ENCODE measurements around the gene USH1C. TPM values are rescaled to one million over a fixed set of nuclear protein-coding genes. Genes with fewer than 3 reads are reported as not detected.

Gene USH1C
- total RNA-seq, 2 experiments from 2014 or later = not detected

GRCh38 chr11:17579451-17579850 is 35.2 kb upstream of the USH1C start:
- no peak for ATAC-seq
- no peak overlapping the region for H3K4me3 Mint-ChIP-seq
- ChIA-PET CTCF (no interaction called here), POLR2A (no interaction called here)
- no peak for DNase-seq
- peaks cover 5% of the 10 kb centered on the region for H3K27me3 Mint-ChIP-seq
- TF ChIP-seq CTCF (IDR thresholded peaks at IDR 0.05) = no peak
- intact Hi-C loops (cut with micrococcal nuclease) = no loop called here
- no peaks in the 10 kb centered on the region for H3K4me1 Mint-ChIP-seq (ENCODE audit: low read depth)
- H3K36me3 Mint-ChIP-seq (ENCODE audit: low read depth) = no peaks in the 10 kb centered on the region
- no peak overlapping the region for H3K27ac Mint-ChIP-seq
- no peaks in the 10 kb centered on the region for H3K9me3 Mint-ChIP-seq

GRCh38 chr11:17578958-17579357 is 34.7 kb upstream of the USH1C start:
- no peak overlapping the region for H3K27ac Mint-ChIP-seq
- intact Hi-C loops (cut with micrococcal nuclease) = no loop called here
- no peaks in the 10 kb centered on the region for H3K9me3 Mint-ChIP-seq
- no peaks in the 10 kb centered on the region for H3K36me3 Mint-ChIP-seq (ENCODE audit: low read depth)
- no peaks in the 10 kb centered on the region for H3K4me1 Mint-ChIP-seq (ENCODE audit: low read depth)
- H3K27me3 Mint-ChIP-seq = peaks cover 5% of the 10 kb centered on the region
- H3K4me3 Mint-ChIP-seq = no peak overlapping the region
- CTCF ChIA-PET = no interaction called here
- TF ChIP-seq CTCF (IDR thresholded peaks at IDR 0.05) = no peak
- no peak for ATAC-seq
- POLR2A ChIA-PET = no interaction called here
- DNase-seq = no peak

- Mint-ChIP-seq H3K27ac (no peak overlapping the region), H3K36me3 (ENCODE audit: low read depth) (no peaks in the 10 kb centered on the region), H3K4me3 (no peak overlapping the region), H3K4me1 (ENCODE audit: low read depth) (no peaks in the 10 kb centered on the region), H3K9me3 (no peaks in the 10 kb centered on the region), H3K27me3 (peaks cover 4% of the 10 kb centered on the region)
- intact Hi-C loops (cut with micrococcal nuclease) = no loop called here
- ChIA-PET CTCF (no interaction called here), POLR2A (no interaction called here)
- DNase-seq (no peak), ATAC-seq (no peak)
- no peak for TF ChIP-seq CTCF (IDR thresholded peaks at IDR 0.05)
Observed at GRCh38 chr11:17578296-17578695, 34.1 kb upstream of the USH1C start.

- H3K27ac Mint-ChIP-seq = no peak overlapping the region
- ChIA-PET CTCF (interaction anchor here (1.1 kb wide), 1 partner anchor 346 kb away, joined by 3 read pairs; no protein-coding TSS in a partner anchor), POLR2A (no interaction called here)
- H3K27me3 Mint-ChIP-seq = peaks cover under 1% of the 10 kb centered on the region
- no peak for ATAC-seq
- no peak overlapping the region for H3K4me3 Mint-ChIP-seq
- no peaks in the 10 kb centered on the region for H3K36me3 Mint-ChIP-seq (ENCODE audit: low read depth)
- intact Hi-C loops (cut with micrococcal nuclease) = no loop called here
- no peak for DNase-seq
- TF ChIP-seq CTCF (IDR thresholded peaks at IDR 0.05) = no peak
- no peaks in the 10 kb centered on the region for H3K9me3 Mint-ChIP-seq
- H3K4me1 Mint-ChIP-seq (ENCODE audit: low read depth) = peaks cover 3% of the 10 kb centered on the region
Observed at GRCh38 chr11:17575431-17576425, 31.5 kb upstream of the USH1C start.

Data from activated CD8-positive, alpha-beta T cell treated with anti-CD3 and anti-CD28 coated beads for 36 hours (primary cell).